Liver (tissue), 9 donors: Measurements from ENCODE around the gene SECISBP2L. TPM values are rescaled to one million over a fixed set of nuclear protein-coding genes. Genes with fewer than 3 reads are reported as not detected.
"Not testable (repeated sequence)": the region's sequence is repeated elsewhere in the genome, so short reads cannot be mapped to it uniquely, and the experiment has no call there.

Source experiments
- DNase-seq: peaks from one replicate; pipeline ENCODE4 v3.0.0-alpha.2; 2017; ENCODE audit warnings: low spot score
- H3K27ac ChIP-seq, 2 donors: one replicate each; pipeline ENCODE4 v1.7.0; 2013; ENCODE audit warnings: inconsistent platforms in 2 of 2, low read length in 2 of 2, control low read depth in 1 of 2, low read depth in 1 of 2, mild to moderate bottlenecking in 1 of 2
- H3K27me3 ChIP-seq, 4 donors: one replicate each; pipeline versions ENCODE4 v1.6.1 to v1.7.0; 2013; ENCODE audit warnings: low read length in 3 of 4, inconsistent platforms in 1 of 4, mild to moderate bottlenecking in 1 of 4, moderate library complexity in 1 of 4; ENCODE audit not compliant: control insufficient read depth in 4 of 4, insufficient read depth in 4 of 4
- H3K36me3 ChIP-seq, 4 donors: one replicate each; pipeline versions ENCODE4 v1.6.1 to v1.7.0; 2013; ENCODE audit warnings: low read length in 3 of 4, mild to moderate bottlenecking in 3 of 4, low read depth in 1 of 4, moderate library complexity in 1 of 4; ENCODE audit not compliant: control insufficient read depth in 4 of 4, insufficient read depth in 3 of 4
- H3K4me1 ChIP-seq, 4 donors: one replicate each; pipeline versions ENCODE4 v1.6.1 to v1.7.0; 2013; ENCODE audit warnings: low read length in 3 of 4, mild to moderate bottlenecking in 3 of 4, moderate library complexity in 1 of 4; ENCODE audit not compliant: control insufficient read depth in 4 of 4, insufficient read depth in 4 of 4
- H3K4me3 ChIP-seq, 3 donors: one replicate each; pipeline versions ENCODE4 v1.6.1 to v1.7.0; 2013; ENCODE audit warnings: low read length in 3 of 3, control low read depth in 1 of 3, low read depth in 1 of 3, mild to moderate bottlenecking in 1 of 3
- H3K9ac ChIP-seq, 2 donors: one replicate each; pipeline ENCODE4 v1.7.0; 2013; ENCODE audit warnings: low read length in 2 of 2, mild to moderate bottlenecking in 2 of 2, moderate library complexity in 2 of 2, control low read depth in 1 of 2, low read depth in 1 of 2
- H3K9me3 ChIP-seq, 4 donors: one replicate each; pipeline versions ENCODE4 v1.6.1 to v1.7.0; 2013; ENCODE audit warnings: low read length in 3 of 4; ENCODE audit not compliant: control insufficient read depth in 4 of 4
- ATF3 ChIP-seq: IDR thresholded peaks from 2 replicates; pipeline ENCODE4 v1.6.1; 2016; ENCODE audit warnings: antibody characterized with exemption
- EGR1 ChIP-seq, 2 donors: IDR thresholded peaks; 2 replicates each; pipeline ENCODE4 v1.6.1; 2016 to 2018; ENCODE audit warnings: antibody characterized with exemption in 2 of 2, low read depth in 2 of 2
- FOXA1 ChIP-seq: IDR thresholded peaks from 2 replicates; pipeline ENCODE4 v1.6.1; 2016; ENCODE audit warnings: antibody characterized with exemption
- FOXA2 ChIP-seq: IDR thresholded peaks from 2 replicates; pipeline ENCODE4 v1.6.1; 2016; ENCODE audit warnings: antibody characterized with exemption
- GABPA ChIP-seq, 2 donors: IDR thresholded peaks in 1 of 2; conservative IDR thresholded peaks in 1 of 2; 2 replicates each; pipeline ENCODE4 v1.6.1; 2016; ENCODE audit warnings: antibody characterized with exemption in 2 of 2, mild to moderate bottlenecking in 1 of 2, moderate library complexity in 1 of 2
- HNF4A ChIP-seq, 2 donors: conservative IDR thresholded peaks; 2 replicates each; pipeline ENCODE4 v1.6.1; 2016; ENCODE audit warnings: antibody characterized with exemption in 2 of 2, mild to moderate bottlenecking in 2 of 2
- HNF4G ChIP-seq: IDR thresholded peaks from 2 replicates; pipeline ENCODE4 v1.6.1; 2016; ENCODE audit warnings: antibody characterized with exemption
- JUND ChIP-seq, 2 donors: IDR thresholded peaks; 2 replicates each; pipeline ENCODE4 v1.6.1; 2016; ENCODE audit warnings: antibody characterized with exemption in 2 of 2
- NR2F2 ChIP-seq: IDR thresholded peaks from 2 replicates; pipeline ENCODE4 v1.6.1; 2016; ENCODE audit warnings: antibody characterized with exemption
- RAD21 ChIP-seq, 2 donors: IDR thresholded peaks; 2 replicates each; pipeline ENCODE4 v1.6.1; 2016; ENCODE audit warnings: antibody characterized with exemption in 2 of 2, mild to moderate bottlenecking in 2 of 2
- REST ChIP-seq: IDR thresholded peaks from 2 replicates; pipeline ENCODE4 v1.6.1; 2016; ENCODE audit warnings: antibody characterized with exemption, mild to moderate bottlenecking
- RXRA ChIP-seq, 2 donors: IDR thresholded peaks; 2 replicates each; pipeline ENCODE4 v1.6.1; 2017 to 2018; ENCODE audit warnings: antibody characterized with exemption in 2 of 2, mild to moderate bottlenecking in 1 of 2
- SP1 ChIP-seq: IDR thresholded peaks from 2 replicates; pipeline ENCODE4 v1.6.1; 2018; ENCODE audit warnings: antibody characterized with exemption, mild to moderate bottlenecking
- TAF1 ChIP-seq: conservative IDR thresholded peaks from 2 replicates; pipeline ENCODE4 v1.6.1; 2016; ENCODE audit warnings: antibody characterized with exemption, mild to moderate bottlenecking
- ZBTB33 ChIP-seq: IDR thresholded peaks from 2 replicates; pipeline ENCODE4 v1.6.1; 2016; ENCODE audit warnings: antibody characterized with exemption
- WGBS: extraction: QIAGEN DNeasy Blood & Tissue Kit; methylation state at CpG from one replicate; pipeline ENCODE4 v1.1.7; 2013; 5-methylcytosine and 5-hydroxymethylcytosine counted together
- polyA plus RNA-seq, 2 donors: library from polyadenylated mRNA; stranded (reverse) in 1 of 2; unstranded in 1 of 2; fragments of 200-250 nt in 1 of 2; fragments of >200 nt in 1 of 2; fragmentation: Nextera tagmentation in 1 of 2; extraction: Ambion mirVana in 1 of 2; gene quantifications; one replicate each; pipeline versions ENCODE4 v1.2.1 to v1.2.3, GENCODE V29; 2013 to 2015
- total RNA-seq, 2 donors: library from RNA; depleted of rRNA; stranded (reverse); fragments of >200 nt; gene quantifications; one replicate each; pipeline ENCODE4 v1.2.3, GENCODE V29; 2014
- TF ChIP-seq, protein P1 (sequence below): IDR thresholded peaks from 2 replicates; pipeline ENCODE4 v1.6.1; 2016; ENCODE audit warnings: antibody characterized with exemption
- donor health status: healthy.
- donor health status: healthy.
- donor health status: healthy.
- donor health status: healthy.
- donor health status: healthy.

SECISBP2L gene
- total and polyA plus RNA-seq, 4 donors = 5.7 to 15.7 (median 14.3) TPM

- Histone ChIP-seq H3K9ac (no peak overlapping the region), H3K9me3 (no peaks in the 10 kb centered on the region), H3K27ac (no peak overlapping the region), H3K4me3 (no peak overlapping the region), H3K36me3 (no peaks in the 10 kb centered on the region), H3K27me3 (no peaks in the 10 kb centered on the region), H3K4me1 (peaks cover 0 to 8% (median 0%) of the 10 kb centered on the region in 4 donors)
- no peak for TF ChIP-seq GABPA (IDR thresholded peaks at IDR 0.05 in 1 of 2, conservative IDR thresholded peaks at IDR 0.05 in 1 of 2)
- TF ChIP-seq JUND (IDR thresholded peaks at IDR 0.05) = no peak
- TF ChIP-seq ATF3 = no peak
- TF ChIP-seq TAF1 = no peak
- TF ChIP-seq RXRA (IDR thresholded peaks at IDR 0.05) = no peak
- TF ChIP-seq EGR1 (IDR thresholded peaks at IDR 0.05; ENCODE audit: low read depth in 2 of 2) = no peak
- no peak for TF ChIP-seq RAD21 (IDR thresholded peaks at IDR 0.05)
- TF ChIP-seq FOXA1 = no peak
- 75% methylated on average over 2 of the region's 2 CpGs for WGBS
- DNase-seq = no peak
Measured at GRCh38 chr15:48974882-48975281, 71.4 kb downstream of the SECISBP2L start.

DNA sequence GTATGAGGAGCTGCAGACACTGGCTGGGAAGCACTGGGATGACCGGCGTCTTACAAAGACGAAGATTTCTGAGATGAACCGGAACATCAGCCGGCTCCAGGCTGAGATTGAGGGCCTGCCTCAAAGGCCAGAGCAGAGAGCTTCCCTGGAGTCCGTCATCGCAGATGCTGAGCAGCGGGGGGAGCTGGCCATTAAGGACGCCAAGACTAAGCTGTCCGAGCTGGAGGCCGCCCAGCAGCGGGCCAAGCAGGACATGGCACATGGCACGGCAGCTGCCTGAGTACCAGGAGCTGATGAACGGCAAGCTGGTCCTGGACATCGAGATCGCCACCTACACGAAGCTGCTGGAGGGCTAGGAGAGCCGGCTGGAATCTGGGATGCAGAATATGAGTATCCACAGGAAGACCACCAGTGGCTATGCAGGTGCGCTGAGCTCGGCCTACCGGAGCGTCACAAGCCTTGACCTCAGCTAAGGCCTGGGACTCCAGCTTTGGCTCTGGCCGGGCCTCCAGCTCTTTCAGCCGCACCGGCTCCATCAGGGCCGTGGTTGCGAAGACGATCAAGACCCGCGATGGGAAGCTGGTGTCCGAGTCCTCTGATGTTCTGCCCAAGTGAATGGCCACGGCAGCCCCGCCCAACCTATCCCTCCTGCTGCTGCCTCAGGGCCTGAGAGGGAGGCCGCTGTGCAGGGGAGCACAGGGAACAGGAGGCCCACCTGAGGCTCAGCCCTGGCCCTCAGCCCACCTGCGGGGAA, 73.3 kb downstream of the SECISBP2L start:
- WGBS = 95% methylated on average over 35 of the region's 35 CpGs
- no peak for DNase-seq
- Histone ChIP-seq H3K9ac (no peak overlapping the region), H3K9me3 (no peaks in the 10 kb centered on the region), H3K27ac (no peak overlapping the region), H3K4me1 (peaks cover 0 to 8% (median 0%) of the 10 kb centered on the region in 4 donors), H3K36me3 (no peaks in the 10 kb centered on the region), H3K27me3 (no peaks in the 10 kb centered on the region), H3K4me3 (no peak overlapping the region)
- no peak for TF ChIP-seq EGR1 (IDR thresholded peaks at IDR 0.05; ENCODE audit: low read depth in 2 of 2)
- no peak for TF ChIP-seq HNF4A (conservative IDR thresholded peaks at IDR 0.05)
- no peak for TF ChIP-seq ZBTB33
- TF ChIP-seq RXRA (IDR thresholded peaks at IDR 0.05) = no peak
- no peak for TF ChIP-seq REST
- TF ChIP-seq GABPA (IDR thresholded peaks at IDR 0.05 in 1 of 2, conservative IDR thresholded peaks at IDR 0.05 in 1 of 2) = no peak
- TF ChIP-seq, protein P1, sequence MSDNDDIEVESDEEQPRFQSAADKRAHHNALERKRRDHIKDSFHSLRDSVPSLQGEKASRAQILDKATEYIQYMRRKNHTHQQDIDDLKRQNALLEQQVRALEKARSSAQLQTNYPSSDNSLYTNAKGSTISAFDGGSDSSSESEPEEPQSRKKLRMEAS = no peak
- TF ChIP-seq NR2F2 = no peak
- TF ChIP-seq SP1 = no peak
- TF ChIP-seq HNF4G = no peak
- TF ChIP-seq FOXA2 = no peak
- TF ChIP-seq JUND (IDR thresholded peaks at IDR 0.05) = no peak
- no peak for TF ChIP-seq RAD21 (IDR thresholded peaks at IDR 0.05)
- no peak for TF ChIP-seq FOXA1
- no peak for TF ChIP-seq TAF1

- not testable (repeated sequence) for H3K9ac ChIP-seq, H3K27ac ChIP-seq, H3K4me1 ChIP-seq, H3K36me3 ChIP-seq, H3K4me3 ChIP-seq, H3K9me3 ChIP-seq, DNase-seq, H3K27me3 ChIP-seq
- WGBS = 79% methylated on average over 1 of the region's 1 CpG
Measured at GRCh38 chr15:48970926-48971325, 75.3 kb downstream of the SECISBP2L start.
